GM18870 (cell line): ENCODE data around the gene TCP10L.
"Not testable (repeated sequence)": the region's sequence is repeated elsewhere in the genome, so short reads cannot be mapped to it uniquely, and the experiment has no call there.

Source experiments
- ATAC-seq: cut with Tn5 transposase; IDR thresholded peaks from one replicate; pipeline ENCODE4 v1.9.1; 2021; ENCODE audit warnings: moderate library complexity; ENCODE audit not compliant: unreplicated experiment

The TCP10L gene

DNA sequence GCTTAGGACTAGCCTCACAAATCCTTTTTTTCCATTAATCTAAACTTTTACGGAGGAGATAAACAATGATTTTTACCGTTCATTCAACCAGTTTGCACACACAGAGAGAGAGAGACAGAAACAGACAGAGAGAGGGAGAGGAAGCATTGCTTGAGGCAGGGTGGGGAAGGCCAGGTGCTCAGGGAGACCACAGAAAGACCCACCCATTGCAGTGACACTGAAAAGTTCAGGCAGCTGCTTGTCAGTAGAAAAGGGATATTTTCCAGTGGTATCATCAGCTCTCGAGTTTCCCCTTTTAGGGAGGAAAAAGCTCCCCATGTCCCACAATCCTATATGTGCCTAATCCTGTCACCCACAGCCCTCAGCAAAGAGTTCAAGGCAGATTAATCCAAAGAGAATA, 27.2 kb downstream of the TCP10L start:
- no peak for ATAC-seq

GRCh38 chr21:32554832-32555638, 30.3 kb downstream of the TCP10L start:
- ATAC-seq, result no peak

DNA sequence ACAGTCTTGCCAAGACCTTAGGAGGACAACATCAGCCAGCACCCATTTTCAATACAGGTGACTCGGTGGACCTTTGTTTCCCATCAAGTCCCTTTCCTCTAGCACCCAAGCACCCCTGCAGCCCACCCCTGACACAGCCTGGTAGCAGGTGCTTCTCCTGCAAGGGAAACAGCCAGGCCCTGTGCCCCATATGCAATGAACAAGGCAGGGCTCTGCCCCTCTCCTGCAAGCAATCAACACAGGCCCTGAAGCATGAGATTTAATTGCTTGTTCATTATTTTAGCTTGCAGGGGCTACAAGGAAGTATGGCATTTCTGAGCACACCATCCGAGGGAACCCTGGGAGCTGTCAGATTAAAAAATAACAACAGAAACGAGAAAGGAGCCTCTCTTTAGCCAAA, 35.4 kb downstream of the TCP10L start:
- ATAC-seq, result no peak

- ATAC-seq, result no peak
Measured at GRCh38 chr21:32549440-32549839, 35.9 kb downstream of the TCP10L start.

DNA sequence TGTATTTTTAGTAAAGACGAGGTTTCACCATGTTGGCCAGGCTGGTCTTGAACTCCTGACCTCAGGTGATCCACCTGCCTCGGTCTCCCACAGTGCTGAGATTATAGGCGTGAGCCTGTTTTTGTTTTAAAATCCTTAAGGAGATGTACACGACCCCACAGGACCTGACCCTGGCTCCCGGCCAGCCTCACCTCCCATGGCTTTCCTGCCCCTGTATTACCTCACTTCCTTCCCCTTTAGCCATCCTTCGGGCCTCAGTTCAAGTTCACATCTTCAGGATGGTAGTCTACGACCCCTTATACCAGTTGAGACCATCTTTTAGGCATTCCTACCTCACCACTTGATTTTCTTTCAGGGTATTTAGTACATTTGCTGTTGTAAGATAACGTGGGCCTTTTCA, 36.3 kb downstream of the TCP10L start:
- no peak for ATAC-seq

GRCh38 chr21:32547018-32547417, 38.3 kb downstream of the TCP10L start:
- no peak for ATAC-seq

GRCh38 chr21:32545948-32546441, 39.3 kb downstream of the TCP10L start:
- no peak for ATAC-seq

DNA sequence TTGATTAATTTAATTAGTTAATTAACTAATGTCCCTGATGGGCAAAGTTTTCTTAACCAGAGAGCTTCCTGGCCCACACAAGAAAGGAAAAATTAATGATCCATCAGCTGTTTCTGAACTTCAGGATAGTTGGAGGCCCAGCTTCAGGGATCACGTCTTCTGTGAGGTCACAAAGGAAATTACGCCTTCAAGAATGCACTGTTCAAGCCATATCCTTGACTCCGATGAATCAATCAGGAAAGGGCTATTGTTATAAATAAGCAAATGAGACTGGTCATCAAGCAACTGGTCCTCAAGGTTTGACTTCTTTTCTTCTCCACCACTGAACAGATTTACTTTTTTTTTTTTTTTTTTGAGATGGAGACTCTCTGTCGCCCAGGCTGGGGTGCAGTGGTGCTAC, 40.6 kb downstream of the TCP10L start:
- ATAC-seq, result no peak

DNA sequence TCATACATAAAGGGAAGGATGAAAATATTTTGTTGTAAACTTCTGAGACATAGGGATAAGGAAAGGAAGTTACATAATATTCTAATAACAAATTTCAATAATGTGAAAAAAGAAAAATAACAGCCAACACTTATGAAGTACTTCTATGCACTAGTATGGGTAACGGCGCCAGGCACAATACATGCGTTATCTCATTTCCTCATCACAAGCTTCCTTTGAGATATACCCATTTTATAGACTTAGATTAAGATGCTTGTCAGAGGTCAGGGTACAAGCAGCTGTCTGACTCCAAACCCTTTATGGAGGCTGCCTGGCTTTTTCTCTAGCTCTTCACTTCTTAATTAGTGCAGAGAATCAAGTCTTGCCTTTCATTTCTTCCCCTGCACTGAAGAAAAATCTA, 41.3 kb downstream of the TCP10L start:
- ATAC-seq, result no peak

GRCh38 chr21:32543056-32543455, 42.3 kb downstream of the TCP10L start:
- ATAC-seq, result not testable (repeated sequence)

DNA sequence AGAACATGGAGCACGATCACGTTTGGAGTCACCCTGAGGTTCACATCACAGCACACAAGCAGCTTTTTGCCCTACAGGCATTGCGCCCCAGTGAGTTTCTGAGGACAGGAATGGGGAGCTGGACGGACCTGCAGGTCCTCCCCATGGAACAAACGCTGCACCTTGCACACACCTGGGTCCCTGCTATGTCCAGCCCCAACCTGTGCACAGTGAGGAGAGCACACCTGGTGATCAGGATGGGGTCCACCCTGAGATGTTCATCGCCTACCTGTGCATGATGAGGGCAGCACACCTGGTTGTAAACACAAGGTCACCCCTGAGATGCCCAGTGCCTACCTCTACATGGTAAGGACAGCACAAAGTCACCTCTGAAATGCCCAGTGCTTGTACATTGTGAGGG, 45.9 kb downstream of the TCP10L start:
- ATAC-seq, result no peak

- no peak for ATAC-seq
Measured at GRCh38 chr21:32538147-32538792, 47.1 kb downstream of the TCP10L start.

DNA sequence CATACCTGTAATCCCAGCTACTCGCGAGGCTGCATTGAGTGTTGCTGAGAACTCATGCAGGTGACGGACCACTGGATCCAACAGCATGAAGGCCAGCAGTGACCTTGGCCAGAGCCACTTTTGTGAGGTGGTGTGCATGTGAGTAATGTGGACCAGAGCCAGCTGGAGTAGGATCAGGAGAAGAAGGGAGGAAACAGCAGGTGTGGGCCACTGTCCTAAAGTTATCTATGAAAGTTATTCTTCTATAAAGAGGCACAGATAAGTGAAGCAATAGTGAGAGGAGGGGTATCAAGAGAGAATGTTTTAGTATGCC, 47.8 kb downstream of the TCP10L start:
- ATAC-seq, result no peak

DNA sequence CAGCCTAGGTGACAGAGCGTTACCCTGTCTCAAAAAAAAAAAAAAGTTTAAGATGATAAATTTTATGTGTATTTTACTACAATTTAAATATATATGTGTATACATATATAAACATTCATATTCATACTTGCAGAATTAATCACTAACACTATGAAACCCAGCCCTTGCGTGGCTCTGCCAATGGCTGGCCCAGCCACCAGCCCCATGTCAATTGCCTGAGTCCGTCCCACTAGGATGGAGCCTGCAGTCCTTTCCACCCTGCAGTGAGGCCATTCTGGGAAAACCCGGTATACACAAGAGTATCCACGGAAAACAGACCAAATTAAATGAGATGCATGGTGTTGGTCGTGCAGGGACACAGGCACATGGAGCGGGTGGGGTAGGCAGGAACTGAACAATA, 49.7 kb downstream of the TCP10L start:
- no peak for ATAC-seq

DNA sequence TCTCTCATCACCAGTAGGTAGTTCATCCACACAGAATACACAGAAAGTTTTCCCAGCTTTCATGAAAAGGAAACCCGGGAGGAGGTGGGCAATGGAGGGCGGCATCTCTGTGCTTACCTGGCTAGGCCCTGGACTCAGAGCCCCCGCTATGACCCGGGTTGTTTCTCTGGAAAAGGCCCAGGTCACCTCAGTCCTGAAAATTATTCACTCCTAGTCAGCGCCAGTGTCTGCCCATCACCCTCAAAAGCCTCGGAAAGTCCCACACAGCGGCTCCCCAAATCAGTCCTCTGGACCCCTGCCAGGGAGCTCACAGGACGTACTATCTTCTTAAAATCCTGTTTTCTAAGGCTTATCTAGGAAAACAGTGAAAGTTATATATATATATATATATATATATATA, 51.2 kb downstream of the TCP10L start:
- ATAC-seq, result no peak

DNA sequence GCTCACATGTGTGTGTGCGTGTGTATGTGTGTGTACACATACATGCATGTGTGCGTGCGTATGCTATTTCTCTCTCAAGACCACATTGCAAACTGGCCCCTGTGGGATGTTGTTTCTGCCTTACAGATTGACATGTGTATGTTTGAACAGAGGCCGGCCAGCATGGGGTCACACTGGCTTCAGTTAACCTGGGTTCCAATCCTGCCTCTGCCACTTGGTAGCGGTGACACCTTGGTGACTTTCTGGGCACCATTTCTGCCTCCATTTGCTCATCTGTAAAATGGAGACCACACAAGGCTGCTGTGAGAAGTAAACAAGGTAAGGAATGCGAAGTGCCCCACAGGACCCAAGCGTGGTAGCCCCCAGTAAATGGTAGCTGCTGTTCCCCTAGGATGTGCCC, 51.7 kb downstream of the TCP10L start:
- ATAC-seq, result no peak

DNA sequence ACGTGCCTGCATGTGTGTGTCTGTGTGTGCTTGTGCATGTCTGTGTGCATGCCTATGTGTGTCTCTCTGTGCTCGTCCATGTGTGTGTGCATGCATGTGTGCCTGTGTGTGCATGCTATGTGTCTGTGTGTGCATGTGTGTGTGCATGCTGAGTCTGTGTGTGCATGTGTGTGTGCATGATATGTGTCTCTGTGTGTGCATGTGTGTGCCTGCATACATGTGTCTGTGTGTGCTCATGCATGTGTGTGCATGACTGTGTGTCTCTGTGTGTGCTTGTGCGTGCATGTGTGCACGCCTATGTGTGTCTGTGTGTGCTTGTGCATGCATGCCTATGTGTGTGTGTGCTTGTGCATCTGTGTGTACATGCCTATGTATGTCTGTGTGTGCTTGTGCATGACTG, 52.3 kb downstream of the TCP10L start:
- ATAC-seq, result no peak

DNA sequence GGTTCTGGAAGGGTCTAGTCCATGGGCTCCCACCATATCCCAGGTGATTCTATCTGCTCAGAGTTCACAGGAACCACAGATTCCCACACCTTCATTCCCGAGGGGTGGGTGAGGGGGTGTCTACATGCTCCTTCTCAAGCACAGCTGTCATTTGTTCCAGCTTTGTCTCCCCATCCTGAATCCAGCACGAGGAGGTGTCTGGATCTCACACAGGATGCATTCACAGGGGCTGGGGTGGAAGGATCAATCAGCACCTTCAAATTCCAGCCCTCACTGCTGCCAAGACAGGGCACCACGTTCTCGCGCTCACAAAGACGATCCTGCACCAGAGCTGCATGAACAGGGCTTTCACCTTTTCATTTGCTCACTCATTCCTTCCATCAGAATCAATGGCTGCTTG, 52.7 kb downstream of the TCP10L start:
- no peak for ATAC-seq

DNA sequence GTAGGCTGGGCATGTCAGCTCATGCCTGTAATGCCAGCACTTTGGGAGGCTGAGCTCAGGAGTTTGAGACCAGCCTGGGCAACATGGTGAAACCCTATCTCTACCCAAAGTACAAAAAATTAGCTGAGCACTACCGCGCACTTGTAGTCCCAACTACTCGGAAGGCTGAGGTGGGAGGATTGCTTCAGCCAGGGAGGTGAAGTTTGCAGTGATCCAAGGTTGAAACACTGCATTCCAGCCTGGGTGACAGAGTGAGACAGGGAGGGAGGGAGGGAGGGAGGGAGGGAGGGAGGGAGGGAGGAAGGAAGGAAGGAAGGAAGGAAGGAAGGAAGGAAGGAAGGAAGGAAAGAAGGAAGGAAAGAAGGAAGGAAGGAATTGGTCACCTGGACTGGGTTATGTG, 53.8 kb downstream of the TCP10L start:
- not testable (repeated sequence) for ATAC-seq

GRCh38 chr21:32530809-32531208, 54.5 kb downstream of the TCP10L start:
- ATAC-seq, result not testable (repeated sequence)

DNA sequence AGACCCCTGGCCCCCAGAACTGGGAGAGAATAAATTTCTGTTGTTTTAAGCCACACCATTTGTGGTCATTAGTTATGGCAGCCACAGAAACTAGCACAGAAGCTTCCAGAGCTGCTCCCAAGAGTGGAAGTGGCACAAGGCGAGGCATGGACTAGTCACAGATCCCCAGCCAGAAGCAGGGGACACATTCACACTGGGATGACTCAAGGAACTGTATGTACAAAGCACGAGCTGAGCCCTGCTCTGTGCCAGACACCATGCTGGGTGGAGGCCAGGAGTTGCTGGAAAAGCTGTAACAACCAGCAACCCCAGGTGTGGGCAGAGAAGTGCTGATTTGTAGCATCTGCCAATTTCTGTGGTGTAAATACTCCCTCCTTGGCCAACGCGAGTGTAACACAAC, 55.6 kb downstream of the TCP10L start:
- ATAC-seq, result no peak

DNA sequence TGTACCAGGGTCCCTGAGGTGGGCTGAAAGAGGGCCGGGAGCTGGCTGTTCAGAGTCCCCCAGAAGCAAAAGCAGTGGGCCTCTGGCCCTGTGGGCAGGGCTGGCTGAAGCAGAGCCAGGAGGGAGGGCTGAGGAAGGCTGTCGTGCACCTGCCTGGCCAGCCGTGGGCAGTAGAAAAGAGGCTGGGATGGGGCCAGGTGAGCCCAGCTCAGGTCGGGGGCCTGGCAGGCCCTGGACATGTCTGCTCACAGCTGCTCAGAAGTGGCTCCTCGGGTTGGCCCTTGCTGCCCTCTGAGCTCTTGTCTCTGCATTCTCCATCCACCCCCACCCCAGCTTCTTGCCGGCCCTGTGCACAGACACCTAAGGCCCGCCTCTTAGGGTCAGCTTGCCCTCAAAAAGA, 60.0 kb downstream of the TCP10L start:
- ATAC-seq, result no peak
